NB4 (cell line): Measurements from ENCODE around the gene DENND1A.

Experiments used
- DNase-seq: peaks from one replicate; pipeline ENCODE4 v3.0.0; 2010; ENCODE audit warnings: low read depth
- H3K4me3 ChIP-seq: one replicate; pipeline ENCODE4 v1.5.1; 2011; ENCODE audit warnings: mild to moderate bottlenecking, low read depth, low read length, moderate library complexity
- MYC ChIP-seq: IDR thresholded peaks from 2 replicates; pipeline ENCODE4 v1.6.1; 2011; ENCODE audit warnings: low read depth, low read length
- POLR2A ChIP-seq: IDR thresholded peaks from 2 replicates; pipeline ENCODE4 v1.6.1; 2011; ENCODE audit warnings: mild to moderate bottlenecking; ENCODE audit not compliant: insufficient read length; ENCODE audit errors: extremely low read depth
- TF ChIP-seq, protein P1 (sequence below): IDR thresholded peaks from one replicate; pipeline ENCODE4 v1.5.1; 2012; ENCODE audit warnings: low read depth, low read length
- TF ChIP-seq, protein P2 (sequence below): IDR thresholded peaks from 2 replicates; pipeline ENCODE4 v1.6.1; 2011; ENCODE audit warnings: low read depth, low read length

The DENND1A gene

DNA sequence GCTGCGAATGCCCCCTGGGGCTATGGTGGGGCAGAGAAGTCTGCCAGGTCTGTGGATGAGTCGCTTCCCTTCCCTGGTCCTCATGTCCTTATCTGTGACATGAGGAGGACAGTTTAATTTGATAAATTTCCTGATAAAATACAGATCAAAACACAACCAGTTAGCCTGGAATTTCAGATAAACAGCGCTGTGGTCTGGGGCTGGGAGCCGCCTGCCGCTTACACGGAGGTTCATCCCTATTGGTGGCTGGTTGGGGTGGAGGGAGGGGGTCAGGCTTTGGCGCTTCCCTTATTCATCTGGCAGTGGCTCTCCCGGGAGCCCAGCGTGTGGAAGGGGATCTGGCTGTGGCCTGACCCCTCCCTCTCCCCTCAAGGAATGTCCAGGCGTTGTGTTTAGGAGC lies 556.0 kb downstream of the DENND1A start:
- H3K4me3 ChIP-seq, result no peak overlapping the region
- TF ChIP-seq POLR2A, result no peak
- no peak for TF ChIP-seq MYC
- TF ChIP-seq, protein P1, sequence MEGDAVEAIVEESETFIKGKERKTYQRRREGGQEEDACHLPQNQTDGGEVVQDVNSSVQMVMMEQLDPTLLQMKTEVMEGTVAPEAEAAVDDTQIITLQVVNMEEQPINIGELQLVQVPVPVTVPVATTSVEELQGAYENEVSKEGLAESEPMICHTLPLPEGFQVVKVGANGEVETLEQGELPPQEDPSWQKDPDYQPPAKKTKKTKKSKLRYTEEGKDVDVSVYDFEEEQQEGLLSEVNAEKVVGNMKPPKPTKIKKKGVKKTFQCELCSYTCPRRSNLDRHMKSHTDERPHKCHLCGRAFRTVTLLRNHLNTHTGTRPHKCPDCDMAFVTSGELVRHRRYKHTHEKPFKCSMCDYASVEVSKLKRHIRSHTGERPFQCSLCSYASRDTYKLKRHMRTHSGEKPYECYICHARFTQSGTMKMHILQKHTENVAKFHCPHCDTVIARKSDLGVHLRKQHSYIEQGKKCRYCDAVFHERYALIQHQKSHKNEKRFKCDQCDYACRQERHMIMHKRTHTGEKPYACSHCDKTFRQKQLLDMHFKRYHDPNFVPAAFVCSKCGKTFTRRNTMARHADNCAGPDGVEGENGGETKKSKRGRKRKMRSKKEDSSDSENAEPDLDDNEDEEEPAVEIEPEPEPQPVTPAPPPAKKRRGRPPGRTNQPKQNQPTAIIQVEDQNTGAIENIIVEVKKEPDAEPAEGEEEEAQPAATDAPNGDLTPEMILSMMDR, result no peak
- TF ChIP-seq, protein P2, sequence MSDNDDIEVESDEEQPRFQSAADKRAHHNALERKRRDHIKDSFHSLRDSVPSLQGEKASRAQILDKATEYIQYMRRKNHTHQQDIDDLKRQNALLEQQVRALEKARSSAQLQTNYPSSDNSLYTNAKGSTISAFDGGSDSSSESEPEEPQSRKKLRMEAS, result no peak
- DNase-seq, result no peak

DNA sequence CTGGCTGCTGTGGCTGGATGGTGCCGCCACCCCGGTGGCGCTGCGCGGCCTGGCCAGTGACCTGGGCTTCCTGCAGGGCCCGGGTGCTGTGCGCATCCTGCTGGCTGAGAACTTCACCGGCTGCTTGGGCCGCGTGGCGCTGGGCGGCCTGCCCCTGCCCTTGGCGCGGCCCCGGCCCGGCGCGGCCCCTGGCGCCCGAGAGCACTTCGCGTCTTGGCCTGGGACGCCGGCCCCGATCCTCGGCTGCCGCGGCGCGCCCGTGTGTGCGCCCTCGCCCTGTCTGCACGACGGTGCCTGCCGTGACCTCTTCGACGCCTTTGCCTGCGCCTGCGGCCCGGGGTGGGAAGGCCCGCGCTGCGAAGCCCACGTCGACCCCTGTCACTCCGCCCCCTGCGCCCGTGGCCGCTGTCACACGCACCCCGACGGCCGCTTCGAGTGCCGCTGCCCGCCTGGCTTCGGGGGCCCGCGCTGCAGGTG lies 556.4 kb downstream of the DENND1A start:
- TF ChIP-seq MYC, result no peak
- TF ChIP-seq, protein P1, result no peak
- TF ChIP-seq, protein P2, result no peak
- no peak for TF ChIP-seq POLR2A

DNA sequence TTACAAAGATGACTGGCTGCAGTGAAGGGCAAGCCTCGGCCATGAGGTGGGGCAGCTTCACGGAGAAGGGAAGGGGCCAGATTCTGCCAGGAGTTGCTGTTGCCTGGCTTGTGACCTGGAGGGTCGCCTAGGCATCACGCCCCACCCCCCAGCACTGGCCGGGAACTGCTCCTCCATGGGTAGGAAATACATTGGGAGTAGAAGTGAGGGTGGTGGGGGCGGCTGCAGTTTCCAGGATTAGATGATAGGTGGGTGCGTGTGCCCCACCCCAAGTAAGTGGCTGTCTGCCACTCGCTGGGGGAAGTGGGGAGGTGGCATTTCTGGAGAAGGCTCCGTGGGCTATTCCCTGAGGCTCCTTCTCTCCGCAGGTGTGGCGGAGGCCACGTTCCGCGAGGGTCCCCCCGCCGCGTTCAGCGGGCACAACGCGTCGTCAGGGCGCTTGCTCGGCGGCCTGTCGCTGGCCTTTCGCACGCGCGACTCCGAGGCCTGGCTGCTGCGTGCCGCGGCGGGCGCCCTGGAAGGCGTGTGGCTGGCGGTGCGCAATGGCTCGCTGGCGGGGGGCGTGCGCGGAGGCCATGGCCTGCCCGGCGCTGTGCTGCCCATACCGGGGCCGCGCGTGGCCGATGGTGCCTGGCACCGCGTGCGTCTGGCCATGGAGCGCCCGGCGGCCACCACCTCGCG lies 557.0 kb downstream of the DENND1A start:
- DNase-seq, result no peak
- TF ChIP-seq, protein P2, result no peak
- TF ChIP-seq, protein P1, result no peak
- TF ChIP-seq POLR2A, result no peak
- TF ChIP-seq MYC, result no peak
- no peak overlapping the region for H3K4me3 ChIP-seq

More for the DNA sequence above, 556.4 kb downstream of the DENND1A start:
- no peak overlapping the region for H3K4me3 ChIP-seq
- DNase-seq, result no peak

DNA sequence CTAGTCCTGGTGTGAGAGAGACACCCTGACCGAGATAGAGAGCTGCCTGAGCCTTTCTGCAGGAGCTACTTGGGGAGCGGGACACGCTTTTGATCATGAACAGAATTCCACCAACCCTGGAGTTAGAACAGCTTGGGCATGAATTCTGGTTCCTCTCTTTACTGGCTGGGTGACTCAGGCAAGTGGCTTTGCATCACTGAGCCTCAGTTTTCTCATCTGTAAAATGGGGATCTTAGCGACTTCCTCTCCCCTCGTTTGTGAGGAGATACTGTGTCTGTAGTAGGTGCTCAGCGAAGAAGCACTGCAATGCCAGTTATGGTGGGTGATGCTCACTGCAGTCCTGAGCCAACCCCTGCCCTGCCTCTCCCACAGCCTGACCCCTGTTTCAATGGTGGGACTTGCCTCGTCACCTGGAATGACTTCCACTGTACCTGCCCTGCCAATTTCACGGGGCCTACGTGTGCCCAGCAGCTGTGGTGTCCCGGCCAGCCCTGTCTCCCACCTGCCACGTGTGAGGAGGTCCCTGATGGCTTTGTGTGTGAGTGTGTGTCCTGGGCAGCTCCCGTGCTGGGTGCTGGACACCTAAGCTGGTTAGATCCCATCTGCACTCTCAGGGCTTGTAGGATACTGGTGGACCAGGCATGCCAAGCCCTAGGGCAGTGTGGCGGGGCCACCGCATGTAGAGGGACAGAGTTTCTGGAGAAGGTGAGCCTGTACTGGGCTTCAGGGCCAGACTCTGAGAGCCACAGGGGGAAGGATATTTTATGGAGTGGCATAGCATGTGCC lies 557.9 kb downstream of the DENND1A start:
- TF ChIP-seq MYC, result no peak
- TF ChIP-seq, protein P1, result no peak
- TF ChIP-seq, protein P2, result no peak
- TF ChIP-seq POLR2A, result no peak
- DNase-seq, result no peak
- no peak overlapping the region for H3K4me3 ChIP-seq

DNA sequence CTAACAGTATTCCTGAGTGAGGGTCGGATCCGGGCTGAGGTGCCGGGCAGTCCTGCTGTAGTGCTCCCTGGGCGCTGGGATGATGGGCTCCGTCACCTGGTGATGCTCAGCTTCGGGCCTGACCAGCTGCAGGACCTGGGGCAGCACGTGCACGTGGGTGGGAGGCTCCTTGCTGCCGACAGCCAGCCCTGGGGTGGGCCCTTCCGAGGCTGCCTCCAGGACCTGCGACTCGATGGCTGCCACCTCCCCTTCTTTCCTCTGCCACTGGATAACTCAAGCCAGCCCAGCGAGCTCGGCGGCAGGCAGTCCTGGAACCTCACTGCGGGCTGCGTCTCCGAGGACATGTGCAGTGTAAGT lies 558.7 kb downstream of the DENND1A start:
- TF ChIP-seq POLR2A, result no peak
- TF ChIP-seq, protein P1, result no peak
- no peak for TF ChIP-seq MYC
- TF ChIP-seq, protein P2, result no peak
- no peak for DNase-seq

More for the DNA sequence above, 558.7 kb downstream of the DENND1A start:
- H3K4me3 ChIP-seq, result no peak overlapping the region
